ENCODE data around the gene CISD1.

Gene CISD1

GRCh38 chr10:58266003-58266825 lies 2.7 kb upstream of the CISD1 start:
- peak; percentile 68 for DNase-seq

GRCh38 chr10:58266826-58267712 lies 1.9 kb upstream of the CISD1 start:
- DNase-seq = peak; percentile 81

- DNase-seq = peak; percentile 95
Observed at GRCh38 chr10:58267713-58268453, 1.1 kb upstream of the CISD1 start, which contains the start of gene IPMK. Gene IPMK (minus strand): TSS chr10:58267894. CDS start chr10:58267611, 283 bp downstream.

- no peak for DNase-seq
Observed at GRCh38 chr10:58268454-58268945, 462 bp upstream of the CISD1 start.

- DNase-seq = no peak
Observed at GRCh38 chr10:58269782-58270290, 874 bp downstream of the CISD1 start.

GRCh38 chr10:58275261-58275660 lies 6.3 kb downstream of the CISD1 start:
- DNase-seq = no peak

GRCh38 chr10:58275908-58276307 lies 6.9 kb downstream of the CISD1 start:
- no peak for DNase-seq

GRCh38 chr10:58278274-58278961 lies 9.5 kb downstream of the CISD1 start:
- no peak for DNase-seq

GRCh38 chr10:58278962-58279307 lies 10.0 kb downstream of the CISD1 start:
- no peak for DNase-seq

- no peak for DNase-seq
Observed at GRCh38 chr10:58280477-58280876, 11.5 kb downstream of the CISD1 start.

GRCh38 chr10:58281092-58281752 lies 12.3 kb downstream of the CISD1 start:
- no peak for DNase-seq

GRCh38 chr10:58282615-58283014 lies 13.7 kb downstream of the CISD1 start:
- DNase-seq = no peak

GRCh38 chr10:58291538-58292174 lies 22.7 kb downstream of the CISD1 start:
- peak; percentile 70 for DNase-seq

GRCh38 chr10:58293989-58294388 lies 25.0 kb downstream of the CISD1 start:
- DNase-seq = no peak

GRCh38 chr10:58299580-58299979 lies 30.6 kb downstream of the CISD1 start:
- peak; percentile 59 for DNase-seq

- no peak for DNase-seq
Observed at GRCh38 chr10:58300676-58301075, 31.7 kb downstream of the CISD1 start.

- no peak for DNase-seq
Observed at GRCh38 chr10:58302254-58302653, 33.3 kb downstream of the CISD1 start.

- no peak for DNase-seq
Observed at GRCh38 chr10:58304099-58304633, 35.2 kb downstream of the CISD1 start.

- no peak for DNase-seq
Observed at GRCh38 chr10:58305821-58306220, 36.9 kb downstream of the CISD1 start.

- no peak for DNase-seq
Observed at GRCh38 chr10:58307676-58308075, 38.7 kb downstream of the CISD1 start.

GRCh38 chr10:58311026-58311425 lies 42.1 kb downstream of the CISD1 start:
- DNase-seq = no peak
